Stimulated activated CD8-positive, alpha-beta memory T cell treated with anti-CD3 and anti-CD28 coated beads, Interleukin-15, amount 100 ng/mL, for 24 hours (primary cell): Measurements from ENCODE around the gene DCAF5.
"Not testable (repeated sequence)": the region's sequence is repeated elsewhere in the genome, so short reads cannot be mapped to it uniquely, and the experiment has no call there.

Experiments
- DNase-seq: peaks from one replicate; pipeline ENCODE4 v3.0.0-alpha.2; 2020; ENCODE audit warnings: low read depth

The DCAF5 gene

GRCh38 chr14:69096781-69097475 is 56.0 kb downstream of the DCAF5 start:
- no peak for DNase-seq

GRCh38 chr14:69096246-69096645 is 56.7 kb downstream of the DCAF5 start:
- DNase-seq: no peak

GRCh38 chr14:69094481-69094880 is 58.4 kb downstream of the DCAF5 start:
- DNase-seq: no peak

GRCh38 chr14:69093631-69094421 is 59.1 kb downstream of the DCAF5 start:
- DNase-seq: no peak

- DNase-seq: no peak
Observed at GRCh38 chr14:69092840-69093422, 60.0 kb downstream of the DCAF5 start.

- DNase-seq: no peak
Observed at GRCh38 chr14:69091695-69092094, 61.2 kb downstream of the DCAF5 start.

- DNase-seq: no peak
Observed at GRCh38 chr14:69091006-69091405, 61.9 kb downstream of the DCAF5 start.

- no peak for DNase-seq
Observed at GRCh38 chr14:69090187-69090789, 62.6 kb downstream of the DCAF5 start.

- no peak for DNase-seq
Observed at GRCh38 chr14:69089046-69089445, 63.9 kb downstream of the DCAF5 start.

- DNase-seq: no peak
Observed at GRCh38 chr14:69088586-69088985, 64.3 kb downstream of the DCAF5 start.

- DNase-seq: no peak
Observed at GRCh38 chr14:69087061-69087461, 65.9 kb downstream of the DCAF5 start.

- DNase-seq: no peak
Observed at GRCh38 chr14:69086537-69086936, 66.4 kb downstream of the DCAF5 start.

GRCh38 chr14:69084023-69084422 is 68.9 kb downstream of the DCAF5 start:
- no peak for DNase-seq

GRCh38 chr14:69083181-69083580 is 69.7 kb downstream of the DCAF5 start:
- no peak for DNase-seq

- DNase-seq: no peak
Observed at GRCh38 chr14:69081271-69081670, 71.6 kb downstream of the DCAF5 start.

GRCh38 chr14:69079747-69080146 is 73.2 kb downstream of the DCAF5 start:
- DNase-seq: no peak

GRCh38 chr14:69079188-69079742 is 73.7 kb downstream of the DCAF5 start:
- no peak for DNase-seq

- no peak for DNase-seq
Observed at GRCh38 chr14:69077841-69078240, 75.1 kb downstream of the DCAF5 start.

- not testable (repeated sequence) for DNase-seq
Observed at GRCh38 chr14:69077185-69077584, 75.7 kb downstream of the DCAF5 start.

GRCh38 chr14:69076341-69076740 is 76.6 kb downstream of the DCAF5 start:
- no peak for DNase-seq

- DNase-seq: no peak
Observed at GRCh38 chr14:69073915-69074314, 79.0 kb downstream of the DCAF5 start.

GRCh38 chr14:69073429-69073828 is 79.5 kb downstream of the DCAF5 start:
- DNase-seq: no peak
